ENCODE data around the gene FOXP1. TPM values are rescaled to one million over a fixed set of nuclear protein-coding genes. Genes with fewer than 3 reads are reported as not detected.

Gene FOXP1
- total RNA-seq, 4 donors from 2014 or later: 13.2 to 46.6 (median 29.2) TPM

DNA sequence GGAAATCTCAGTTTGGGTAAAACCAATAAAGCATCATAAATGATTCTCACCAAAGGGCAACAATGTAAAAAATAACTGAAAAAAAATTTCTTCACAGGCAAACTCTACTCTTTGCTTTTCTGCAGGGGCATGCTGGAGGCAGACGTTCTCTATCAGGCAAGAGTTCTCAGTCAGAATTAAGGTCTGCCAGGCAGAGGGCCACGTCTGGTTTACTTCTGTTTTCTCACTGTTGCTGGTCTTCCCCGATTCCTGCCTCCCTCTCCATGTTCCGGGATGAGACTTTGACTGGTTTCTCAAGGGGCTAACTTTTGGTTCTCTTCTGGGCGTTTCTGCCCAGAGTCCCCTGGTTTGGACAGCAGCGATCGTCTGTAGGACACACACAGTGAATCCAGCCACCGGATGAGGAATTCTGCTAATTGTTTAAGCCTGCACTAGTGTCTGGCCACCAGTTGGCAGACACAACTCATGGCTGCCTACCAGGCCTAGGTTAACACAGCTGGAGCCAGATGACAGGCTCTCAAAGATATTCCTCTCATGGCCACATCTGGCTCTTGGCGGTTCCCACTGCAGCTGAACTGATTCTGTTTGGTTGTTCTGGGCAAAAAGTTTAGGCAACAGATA lies 273.1 kb downstream of the FOXP1 start:
- TF ChIP-seq, protein P1, sequence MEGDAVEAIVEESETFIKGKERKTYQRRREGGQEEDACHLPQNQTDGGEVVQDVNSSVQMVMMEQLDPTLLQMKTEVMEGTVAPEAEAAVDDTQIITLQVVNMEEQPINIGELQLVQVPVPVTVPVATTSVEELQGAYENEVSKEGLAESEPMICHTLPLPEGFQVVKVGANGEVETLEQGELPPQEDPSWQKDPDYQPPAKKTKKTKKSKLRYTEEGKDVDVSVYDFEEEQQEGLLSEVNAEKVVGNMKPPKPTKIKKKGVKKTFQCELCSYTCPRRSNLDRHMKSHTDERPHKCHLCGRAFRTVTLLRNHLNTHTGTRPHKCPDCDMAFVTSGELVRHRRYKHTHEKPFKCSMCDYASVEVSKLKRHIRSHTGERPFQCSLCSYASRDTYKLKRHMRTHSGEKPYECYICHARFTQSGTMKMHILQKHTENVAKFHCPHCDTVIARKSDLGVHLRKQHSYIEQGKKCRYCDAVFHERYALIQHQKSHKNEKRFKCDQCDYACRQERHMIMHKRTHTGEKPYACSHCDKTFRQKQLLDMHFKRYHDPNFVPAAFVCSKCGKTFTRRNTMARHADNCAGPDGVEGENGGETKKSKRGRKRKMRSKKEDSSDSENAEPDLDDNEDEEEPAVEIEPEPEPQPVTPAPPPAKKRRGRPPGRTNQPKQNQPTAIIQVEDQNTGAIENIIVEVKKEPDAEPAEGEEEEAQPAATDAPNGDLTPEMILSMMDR (IDR thresholded peaks at IDR 0.05 in 4 of 5, conservative IDR thresholded peaks at IDR 0.05 in 1 of 5): no peak
- TF ChIP-seq POLR2A (IDR thresholded peaks at IDR 0.05): no peak
- Histone ChIP-seq H3K4me1 (peaks cover 11 to 16% of the 10 kb centered on the region in 2 donors), H3K27ac (peak overlapping the region in 1 of 4 donors; percentile 48), H3K36me3 (no peaks in the 10 kb centered on the region), H3K9me3 (no peaks in the 10 kb centered on the region), H3K27me3 (no peaks in the 10 kb centered on the region), H3K4me3 (no peak overlapping the region)
- intact Hi-C loops (cut with DNase I; ENCODE audit: low total_unique reads) (no loop called here), in situ Hi-C loops (cut with MboI; ENCODE audit: low sequenced_read_pairs in 4 of 4) (no loop called here)
- ATAC-seq (peak in 1 of 2 donors; percentile 44), DNase-seq (no peak)

DNA sequence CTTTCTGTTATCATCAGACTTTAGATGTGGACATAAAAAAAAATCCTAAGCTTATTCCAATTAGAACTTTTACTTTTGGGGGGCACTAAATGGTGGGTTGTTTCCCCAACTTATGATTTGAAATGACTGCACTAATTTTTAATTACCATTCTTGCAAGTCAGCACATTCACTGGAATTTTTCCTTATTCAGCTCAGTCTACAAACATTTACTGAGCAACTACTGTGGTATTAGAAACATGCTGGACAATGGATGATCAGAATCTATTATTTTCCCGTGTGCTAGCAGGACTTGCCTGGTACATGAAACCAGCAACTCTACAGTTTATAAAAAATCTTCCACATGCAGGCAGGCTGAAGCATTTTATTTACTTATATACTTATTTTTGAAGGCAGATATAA lies 273.6 kb downstream of the FOXP1 start:
- H3K36me3 ChIP-seq: no peaks in the 10 kb centered on the region
- no peak overlapping the region for H3K4me3 ChIP-seq
- H3K27ac ChIP-seq: no peak overlapping the region
- no peaks in the 10 kb centered on the region for H3K9me3 ChIP-seq
- TF ChIP-seq POLR2A (IDR thresholded peaks at IDR 0.05): no peak
- TF ChIP-seq, protein P1 (IDR thresholded peaks at IDR 0.05 in 4 of 5, conservative IDR thresholded peaks at IDR 0.05 in 1 of 5): no peak
- DNase-seq (no peak), ATAC-seq (no peak)
- in situ Hi-C loops (cut with MboI; ENCODE audit: low sequenced_read_pairs in 4 of 4) (no loop called here), intact Hi-C loops (cut with DNase I; ENCODE audit: low total_unique reads) (loop anchor here (5.0 to 10.0 kb wide), 3 partner anchors 67 to 275 kb away; partner anchors contain the start of gene FOXP1)
- peaks cover 17 to 22% of the 10 kb centered on the region in 2 donors for H3K4me1 ChIP-seq
- no peaks in the 10 kb centered on the region for H3K27me3 ChIP-seq

DNA sequence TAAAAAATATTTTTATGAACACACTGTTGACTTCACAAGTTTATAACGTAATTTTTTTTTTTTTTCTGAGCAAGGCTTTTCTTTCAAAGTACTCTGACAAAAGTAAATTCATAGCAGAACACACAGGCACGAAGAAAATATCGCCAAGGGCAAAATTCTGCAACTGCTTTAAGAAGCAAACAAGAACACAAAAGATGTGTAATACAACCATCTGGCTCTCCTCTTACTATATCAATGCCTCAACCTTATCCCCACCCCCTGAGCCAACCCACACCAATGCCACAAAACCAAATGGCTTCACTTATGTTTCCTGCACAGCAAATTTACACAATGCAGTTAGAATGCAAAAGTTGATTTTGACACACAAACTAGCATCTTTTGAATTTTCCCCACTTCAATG lies 274.2 kb downstream of the FOXP1 start:
- intact Hi-C loops (cut with DNase I; ENCODE audit: low total_unique reads): loop anchor here (5.0 to 10.0 kb wide), 3 partner anchors 68 to 275 kb away; partner anchors contain the start of gene FOXP1
- no peak for TF ChIP-seq POLR2A (IDR thresholded peaks at IDR 0.05)
- ATAC-seq (no peak), DNase-seq (no peak)
- no peak overlapping the region for H3K4me3 ChIP-seq
- H3K36me3 ChIP-seq: no peaks in the 10 kb centered on the region
- H3K4me1 ChIP-seq: peaks cover 22 to 27% of the 10 kb centered on the region in 2 donors
- H3K27ac ChIP-seq: no peak overlapping the region
- H3K9me3 ChIP-seq: no peaks in the 10 kb centered on the region
- in situ Hi-C loops (cut with MboI; ENCODE audit: low sequenced_read_pairs in 4 of 4): no loop called here
- no peaks in the 10 kb centered on the region for H3K27me3 ChIP-seq

DNA sequence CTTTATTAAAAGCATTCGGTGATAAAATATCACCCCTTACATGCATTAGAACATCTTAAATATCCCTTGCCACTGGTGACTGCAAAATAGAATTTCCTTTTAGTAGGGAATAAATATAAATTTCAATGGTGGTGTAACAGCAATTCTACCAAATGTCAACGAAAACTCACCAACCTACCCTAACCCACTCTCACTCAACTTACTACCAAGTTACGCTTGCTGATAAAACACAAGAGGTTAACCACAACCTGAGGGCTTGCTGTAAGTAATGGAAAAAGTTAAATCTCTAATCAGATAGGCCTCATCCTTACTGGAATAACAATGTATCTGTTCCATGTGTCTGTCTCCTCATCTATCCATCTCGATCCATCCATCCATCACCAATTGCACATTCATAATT lies 274.7 kb downstream of the FOXP1 start:
- DNase-seq (no peak), ATAC-seq (no peak)
- intact Hi-C loops (cut with DNase I; ENCODE audit: low total_unique reads): loop anchor here (5.0 to 10.0 kb wide), 3 partner anchors 68 to 276 kb away; partner anchors contain the start of gene FOXP1
- Histone ChIP-seq H3K27me3 (no peaks in the 10 kb centered on the region), H3K9me3 (no peaks in the 10 kb centered on the region), H3K36me3 (no peaks in the 10 kb centered on the region), H3K4me3 (no peak overlapping the region), H3K27ac (no peak overlapping the region), H3K4me1 (peaks cover 24 to 27% of the 10 kb centered on the region in 2 donors)
- TF ChIP-seq POLR2A (IDR thresholded peaks at IDR 0.05): no peak
- TF ChIP-seq, protein P1 (IDR thresholded peaks at IDR 0.05 in 4 of 5, conservative IDR thresholded peaks at IDR 0.05 in 1 of 5): no peak
- in situ Hi-C loops (cut with MboI; ENCODE audit: low sequenced_read_pairs in 4 of 4): no loop called here

DNA sequence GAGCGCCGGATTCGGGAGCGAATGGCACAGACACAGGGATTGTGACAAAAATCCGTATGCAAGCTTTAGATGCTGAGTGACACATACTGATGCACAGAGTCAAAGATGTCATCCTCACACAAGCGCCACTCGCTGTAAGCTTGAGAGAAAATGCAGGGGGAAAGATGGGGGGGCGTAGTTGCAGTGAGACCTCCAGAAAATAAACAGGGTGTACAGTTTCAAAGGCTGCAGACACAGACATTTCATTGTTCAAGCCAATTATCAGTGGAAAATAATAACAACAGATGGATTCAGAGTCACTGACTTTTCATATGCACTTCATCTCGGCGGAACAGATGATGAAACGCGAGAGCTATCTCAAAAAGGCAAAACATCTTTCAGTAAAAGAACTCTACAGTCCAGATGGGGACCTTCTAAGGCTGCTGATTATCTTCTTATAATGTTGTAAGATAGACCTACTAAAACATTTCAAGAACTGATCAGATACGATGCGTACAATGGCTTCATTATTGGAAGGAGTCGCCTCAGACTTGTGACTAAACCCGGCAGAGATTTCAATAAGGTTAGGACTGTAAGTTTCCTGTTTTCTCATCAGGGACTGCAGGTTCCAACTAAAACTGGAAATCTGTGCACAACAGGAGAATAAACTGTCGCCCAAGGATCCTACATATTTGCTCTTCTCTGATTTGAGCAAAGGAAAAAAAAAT lies 275.4 kb downstream of the FOXP1 start:
- ATAC-seq (no peak), DNase-seq (no peak)
- H3K4me1 ChIP-seq: peaks cover 24 to 27% of the 10 kb centered on the region in 2 donors
- TF ChIP-seq, protein P1 (IDR thresholded peaks at IDR 0.05 in 4 of 5, conservative IDR thresholded peaks at IDR 0.05 in 1 of 5): no peak
- TF ChIP-seq POLR2A (IDR thresholded peaks at IDR 0.05): no peak
- no peaks in the 10 kb centered on the region for H3K27me3 ChIP-seq
- no peak overlapping the region for H3K4me3 ChIP-seq
- H3K27ac ChIP-seq: no peak overlapping the region
- intact Hi-C loops (cut with DNase I; ENCODE audit: low total_unique reads) (loop anchor here (5.0 to 10.0 kb wide), 3 partner anchors 69 to 277 kb away; partner anchors contain the start of gene FOXP1), in situ Hi-C loops (cut with MboI; ENCODE audit: low sequenced_read_pairs in 4 of 4) (no loop called here)
- no peaks in the 10 kb centered on the region for H3K9me3 ChIP-seq
- H3K36me3 ChIP-seq: no peaks in the 10 kb centered on the region
